NCI-H2081 treated with DMSO at 0.1 percent for 48 hours (cell line): ENCODE measurements around the gene KIF19.

ENCODE experiments used
- DNase-seq: peaks from one replicate; lab custom pipeline; 2025; lab: John Stamatoyannopoulos, UW

Gene KIF19

GRCh38 chr17:74342224-74342623, 16.2 kb downstream of the KIF19 start:
- no peak for DNase-seq

- DNase-seq = no peak
Observed at GRCh38 chr17:74343121-74343520, 17.1 kb downstream of the KIF19 start.

DNA sequence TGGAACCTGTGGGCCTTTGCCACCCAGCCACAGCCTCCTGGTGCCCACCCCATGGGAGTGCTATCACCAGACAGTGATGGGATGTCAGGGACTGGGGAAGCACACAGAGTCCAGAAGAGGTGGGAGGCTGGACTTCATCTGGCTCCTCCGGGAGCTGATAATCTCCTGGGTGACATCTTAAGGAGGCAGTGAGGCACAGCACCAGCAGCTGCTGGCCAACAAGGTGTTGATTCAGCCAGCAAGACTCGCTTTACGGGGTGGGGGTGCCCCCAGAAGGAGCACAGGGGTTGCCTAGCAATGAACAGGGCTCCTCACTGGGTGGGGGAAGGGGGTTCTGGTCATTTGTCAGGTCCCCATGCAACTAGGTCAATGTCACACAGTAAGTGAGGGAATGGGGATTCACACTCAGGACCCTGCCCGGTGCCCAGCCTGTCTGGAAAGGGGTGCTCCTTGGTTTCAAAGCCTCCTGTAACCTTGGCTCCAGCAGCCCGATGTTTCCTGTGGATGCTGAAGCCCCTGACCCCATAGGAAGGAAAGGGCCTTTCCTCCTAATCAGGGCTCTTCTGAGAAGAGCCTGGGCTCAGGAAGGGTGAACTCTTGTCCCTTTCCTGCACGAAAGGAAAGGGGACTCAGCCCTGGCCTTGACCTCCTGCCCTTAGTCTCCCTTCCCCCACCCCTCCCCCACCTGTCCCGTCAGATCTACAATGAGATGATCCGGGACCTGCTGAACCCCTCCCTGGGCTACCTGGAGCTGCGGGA, 17.7 kb downstream of the KIF19 start:
- DNase-seq = no peak

- no peak for DNase-seq
Observed at GRCh38 chr17:74344658-74345057, 18.6 kb downstream of the KIF19 start.

GRCh38 chr17:74345433-74346241, 19.6 kb downstream of the KIF19 start:
- DNase-seq = no peak

- no peak for DNase-seq
Observed at GRCh38 chr17:74347646-74348045, 21.6 kb downstream of the KIF19 start.

DNA sequence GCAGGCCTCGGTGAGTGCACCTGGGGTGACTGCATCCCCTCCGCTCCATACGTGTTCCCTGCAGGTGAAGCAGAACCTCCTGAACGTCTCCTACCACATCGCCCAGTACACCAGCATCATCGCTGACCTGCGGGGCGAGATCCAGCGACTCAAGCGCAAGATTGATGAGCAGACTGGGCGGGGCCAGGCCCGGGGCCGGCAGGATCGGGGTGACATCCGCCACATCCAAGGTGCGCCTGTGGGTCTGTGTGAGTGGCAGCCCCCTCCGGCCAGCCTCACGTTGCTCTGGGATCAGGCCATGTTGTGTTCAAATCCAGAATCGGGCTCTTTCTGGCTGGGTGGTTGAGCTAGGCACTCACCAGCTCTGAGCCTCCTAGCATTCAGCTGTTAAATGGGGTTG, 23.1 kb downstream of the KIF19 start:
- DNase-seq = no peak

DNA sequence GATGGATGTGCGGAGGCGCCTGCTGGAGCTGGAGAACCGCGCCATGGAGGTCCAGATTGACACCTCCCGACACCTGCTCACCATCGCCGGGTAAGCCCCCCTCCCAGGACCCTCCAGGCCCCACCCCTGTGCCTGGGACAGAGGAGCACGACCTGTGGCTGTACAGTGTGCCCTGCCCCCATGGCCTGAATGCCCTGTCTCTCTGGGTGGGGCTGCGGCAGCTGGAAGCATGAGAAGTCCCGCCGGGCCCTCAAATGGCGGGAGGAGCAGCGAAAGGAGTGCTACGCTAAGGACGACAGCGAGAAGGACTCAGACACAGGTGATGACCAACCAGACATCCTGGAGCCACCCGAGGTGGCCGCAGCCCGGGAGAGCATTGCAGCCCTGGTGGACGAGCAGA, 24.5 kb downstream of the KIF19 start:
- DNase-seq = no peak

DNA sequence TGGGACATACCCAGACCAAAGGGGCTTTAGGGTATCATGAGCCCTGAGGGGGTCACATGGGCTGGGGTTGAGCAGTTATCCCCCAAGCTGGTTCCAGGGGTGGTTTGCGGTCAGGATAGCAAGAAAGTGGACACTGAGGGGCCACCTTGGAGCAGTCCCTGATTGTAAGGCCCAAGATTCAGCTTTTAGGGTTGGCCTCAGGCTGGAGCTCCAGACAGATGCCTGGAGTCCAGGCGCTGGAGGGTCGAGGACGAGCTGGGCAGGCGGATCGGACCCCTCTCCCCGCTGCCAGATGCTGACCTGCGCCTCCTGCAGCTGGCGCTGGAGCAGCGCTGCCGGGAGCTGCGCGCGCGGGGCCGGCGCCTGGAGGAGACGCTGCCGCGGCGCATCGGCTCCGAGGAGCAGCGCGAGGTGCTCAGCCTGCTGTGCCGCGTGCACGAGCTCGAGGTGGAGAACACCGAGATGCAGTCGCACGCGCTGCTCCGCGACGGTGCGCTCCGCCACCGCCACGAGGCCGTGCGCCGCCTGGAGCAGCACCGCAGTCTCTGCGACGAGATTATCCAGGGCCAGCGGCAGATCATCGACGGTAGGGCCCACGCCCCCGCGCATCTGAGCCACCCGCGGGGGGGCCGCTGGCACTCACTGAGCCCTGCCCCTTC, 25.7 kb downstream of the KIF19 start:
- DNase-seq = no peak

- no peak for DNase-seq
Observed at GRCh38 chr17:74353446-74354060, 27.5 kb downstream of the KIF19 start.

GRCh38 chr17:74354123-74354522, 28.1 kb downstream of the KIF19 start:
- no peak for DNase-seq

DNA sequence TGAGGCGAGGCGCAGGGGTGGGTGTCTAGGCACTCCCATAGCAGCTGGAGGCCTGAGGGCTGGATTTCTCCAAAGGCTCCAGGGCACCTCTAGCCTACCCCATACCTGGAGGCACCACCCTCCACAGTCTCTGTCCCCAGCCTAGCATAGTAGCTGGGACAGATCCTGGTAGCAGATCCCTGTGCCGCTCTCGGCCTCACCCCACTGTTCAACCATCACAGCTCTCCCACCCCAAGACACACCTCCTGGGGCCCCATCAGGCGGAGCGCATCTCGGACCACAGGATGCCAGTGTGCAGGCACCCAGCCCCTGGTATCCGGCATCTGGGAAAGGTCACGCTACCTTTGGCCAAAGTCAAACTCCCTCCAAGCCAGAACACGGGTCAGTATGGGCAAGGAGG, 28.5 kb downstream of the KIF19 start:
- DNase-seq = no peak

DNA sequence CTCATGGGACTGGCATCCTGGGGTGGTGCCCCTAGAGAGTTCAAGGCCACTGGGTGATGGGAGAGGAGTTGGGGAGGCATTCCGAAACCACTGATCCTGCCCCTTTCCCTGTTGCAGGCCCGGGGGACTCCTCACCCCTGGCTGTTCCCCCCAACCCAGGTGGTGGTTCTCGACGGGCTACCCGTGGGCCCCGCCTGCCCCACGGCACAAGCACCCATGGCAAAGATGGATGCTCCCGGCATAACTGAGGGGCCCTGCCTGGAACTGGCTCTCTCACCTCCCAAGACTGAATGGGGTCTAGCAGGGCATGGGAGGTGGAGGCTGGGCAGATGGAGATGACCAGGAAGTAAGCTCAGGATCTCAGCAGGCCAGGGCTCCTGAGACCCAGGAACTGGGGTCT, 29.0 kb downstream of the KIF19 start:
- no peak for DNase-seq

- no peak for DNase-seq
Observed at GRCh38 chr17:74356646-74357465, 30.8 kb downstream of the KIF19 start.

- DNase-seq = no peak
Observed at GRCh38 chr17:74357466-74357809, 31.4 kb downstream of the KIF19 start.

GRCh38 chr17:74358697-74359096, 32.7 kb downstream of the KIF19 start:
- no peak for DNase-seq

GRCh38 chr17:74359916-74360315, 33.9 kb downstream of the KIF19 start:
- DNase-seq = no peak

- DNase-seq = no peak
Observed at GRCh38 chr17:74360899-74361229, 34.8 kb downstream of the KIF19 start.

DNA sequence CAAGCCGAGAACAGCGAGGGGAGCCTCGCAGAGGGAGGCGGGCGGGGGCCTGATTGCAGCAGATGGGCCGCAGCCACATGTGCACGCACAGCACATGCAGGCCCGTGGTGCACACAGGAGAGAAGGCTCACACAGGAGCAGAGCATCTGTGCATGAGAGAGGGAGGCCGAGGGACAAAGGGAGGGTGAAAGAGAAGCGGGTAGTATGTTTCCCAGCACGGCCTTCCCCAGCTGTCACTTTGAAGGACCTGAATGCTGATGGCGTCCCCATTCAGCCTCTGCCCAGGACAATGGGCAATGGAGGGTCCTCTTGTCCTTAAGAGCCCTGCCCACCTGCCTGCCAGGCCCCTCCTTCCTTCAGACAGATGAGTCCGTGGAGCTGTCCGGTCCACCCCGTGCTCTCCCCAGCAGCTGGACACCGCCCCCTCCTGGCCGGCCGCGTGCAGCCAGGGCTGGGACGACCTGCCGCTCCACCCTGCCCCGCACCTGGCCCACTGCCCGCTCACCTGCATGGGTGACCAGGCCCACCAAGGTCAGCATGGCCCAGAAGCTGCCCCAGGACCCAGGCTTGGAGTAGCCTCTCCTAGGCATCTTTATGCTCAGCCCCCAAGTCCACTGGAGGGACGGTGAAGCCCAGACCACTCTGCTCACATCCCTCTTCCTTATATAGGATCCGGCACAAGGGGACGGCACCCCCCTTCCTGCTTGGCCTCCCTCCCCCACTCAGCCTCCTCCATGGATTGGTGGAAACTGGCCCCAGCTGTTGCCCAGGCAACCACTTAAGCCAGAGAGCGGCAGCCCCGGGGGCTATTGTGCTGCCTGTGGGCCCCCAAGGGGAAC, 35.4 kb downstream of the KIF19 start, which contains the start of gene BTBD17:
Gene BTBD17 (minus strand): TSS at position 639 of the 839 bp plus-strand sequence. CDS start 49 bp downstream, at position 590.
- DNase-seq = no peak

DNA sequence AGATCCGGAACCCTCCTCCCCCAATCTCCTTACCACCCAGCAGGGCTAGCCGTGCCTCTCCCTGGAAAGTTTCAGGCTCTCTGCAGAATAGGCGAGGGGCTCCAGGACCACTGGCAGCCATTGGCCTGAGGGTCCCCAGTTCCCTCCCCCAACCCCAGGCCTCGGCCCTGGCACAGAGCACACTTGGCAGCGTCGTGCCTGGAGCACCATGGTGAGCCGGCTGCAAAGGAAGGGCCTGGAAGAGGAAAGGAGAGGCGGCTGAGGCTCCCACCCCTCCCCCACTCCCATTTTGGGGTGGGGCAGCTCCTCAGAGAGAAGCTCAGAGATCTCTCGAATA, 36.0 kb downstream of the KIF19 start:
- DNase-seq = no peak
